SU-DHL-6 (cell line): ENCODE data around the gene ZP2.
"Not testable (repeated sequence)": the region's sequence is repeated elsewhere in the genome, so short reads cannot be mapped to it uniquely, and the experiment has no call there.

Source experiments
- H2AFZ ChIP-seq: fragments of 200-600 bp; sonication (generic); 2 replicates; pipeline ENCODE4 v1.6.1; 2014; ENCODE audit warnings: low read depth, mild to moderate bottlenecking, moderate library complexity, mixed read lengths, antibody characterized with exemption, low read length; ENCODE audit not compliant: severe bottlenecking
- H3F3A ChIP-seq: fragments of 200-600 bp; shearing (Covaris generic); 2 replicates; pipeline ENCODE4 v1.6.0; 2016; ENCODE audit warnings: antibody characterized with exemption, mild to moderate bottlenecking; ENCODE audit not compliant: insufficient read depth
- H3K27ac ChIP-seq: fragments of 200-600 bp; sonication (generic); 2 replicates; pipeline ENCODE4 v1.5.1; 2016; ENCODE audit warnings: low read depth, mild to moderate bottlenecking, low read length, moderate library complexity, mixed read lengths
- H3K27me3 ChIP-seq: fragments of 200-600 bp; sonication (generic), shearing (Covaris generic); 2 replicates; pipeline ENCODE4 v1.6.0; 2014; ENCODE audit warnings: mild to moderate bottlenecking, low read length
- H3K36me3 ChIP-seq: fragments of 200-600 bp; sonication (generic); 2 replicates; pipeline ENCODE4 v1.6.1; 2014; ENCODE audit warnings: mild to moderate bottlenecking, low read length, mixed read lengths
- H3K4me2 ChIP-seq: fragments of 300-600, 200-600 bp; shearing (Covaris generic), sonication (generic); 2 replicates; pipeline ENCODE4 v1.6.0; 2014; ENCODE audit warnings: low read length, low read depth, mild to moderate bottlenecking; ENCODE audit not compliant: poor library complexity, severe bottlenecking
- H3K4me3 ChIP-seq: fragments of 200-600 bp; sonication (generic); 2 replicates; pipeline ENCODE4 v1.5.1; 2014; ENCODE audit warnings: antibody characterized with exemption, low read length, mild to moderate bottlenecking, mixed read lengths; ENCODE audit not compliant: insufficient read depth, poor library complexity, severe bottlenecking
- H3K79me2 ChIP-seq: fragments of 200-600 bp; sonication (generic); 2 replicates; pipeline ENCODE4 v1.6.1; 2014; ENCODE audit warnings: mild to moderate bottlenecking, low read length, moderate library complexity; ENCODE audit not compliant: insufficient read depth
- H3K9ac ChIP-seq: fragments of 200-600 bp; sonication (generic); 2 replicates; pipeline ENCODE4 v1.7.0; 2014; ENCODE audit warnings: mild to moderate bottlenecking, low read length
- H3K9me2 ChIP-seq: fragments of 200-600 bp; sonication (generic); replicated peaks from 2 replicates; pipeline ENCODE4 v1.6.1; 2014; ENCODE audit warnings: low read length; ENCODE audit not compliant: insufficient read depth
- H3K9me3 ChIP-seq: fragments of 200-600 bp; sonication (generic); 2 replicates; pipeline ENCODE4 v1.6.1; 2014; ENCODE audit warnings: low read length, mixed read lengths; ENCODE audit not compliant: insufficient read depth
- H4K20me1 ChIP-seq: fragments of 200-600 bp; sonication (generic); 2 replicates; pipeline ENCODE4 v1.6.1; 2014; ENCODE audit warnings: low read depth, mild to moderate bottlenecking, antibody characterized with exemption, low read length, moderate library complexity, mixed read lengths
- CTCF ChIP-seq: fragments of 200-600 bp; sonication (generic); IDR thresholded peaks from one replicate; pipeline ENCODE4 v1.5.1; 2017; ENCODE audit warnings: antibody characterized with exemption, mild to moderate bottlenecking, low read length, moderate library complexity; ENCODE audit not compliant: insufficient read depth, poor library complexity, severe bottlenecking
- EZH2phosphoT487 ChIP-seq: fragments of 200-600 bp; sonication (generic), shearing (Covaris generic); conservative IDR thresholded peaks from 2 replicates; pipeline ENCODE4 v1.6.1; 2018; ENCODE audit warnings: mild to moderate bottlenecking, antibody characterized with exemption, low read length, moderate library complexity, mixed read lengths

ZP2 gene

GRCh38 chr16:21250072-21250923, 38.9 kb upstream of the ZP2 start:
- Histone ChIP-seq H3K9me3 (no peaks in the 10 kb centered on the region), H3K27me3 (no peaks in the 10 kb centered on the region), H3K4me2 (no peak overlapping the region), H3K4me3 (no peak overlapping the region), H3K9me2 (no peaks in the 10 kb centered on the region), H3K27ac (no peak overlapping the region), H2AFZ (no peak overlapping the region), H3K9ac (no peak overlapping the region), H3F3A (no peaks in the 10 kb centered on the region), H4K20me1 (no peaks in the 10 kb centered on the region), H3K36me3 (no peaks in the 10 kb centered on the region), H3K79me2 (no peaks in the 10 kb centered on the region)
- no peak for TF ChIP-seq EZH2phosphoT487
- no peak for TF ChIP-seq CTCF

- not testable (repeated sequence) for H3K9me3 ChIP-seq, H3K9me2 ChIP-seq, H2AFZ ChIP-seq, H3K4me2 ChIP-seq, H3K9ac ChIP-seq, H3K79me2 ChIP-seq, H3F3A ChIP-seq, H3K27ac ChIP-seq, H4K20me1 ChIP-seq, H3K36me3 ChIP-seq, H3K27me3 ChIP-seq, H3K4me3 ChIP-seq
Observed at GRCh38 chr16:21248179-21248578, 36.8 kb upstream of the ZP2 start.

GRCh38 chr16:21244518-21245215, 33.3 kb upstream of the ZP2 start:
- no peaks in the 10 kb centered on the region for H3K27me3 ChIP-seq
- no peak overlapping the region for H2AFZ ChIP-seq
- H3K4me3 ChIP-seq: no peak overlapping the region
- no peaks in the 10 kb centered on the region for H3K36me3 ChIP-seq
- no peak overlapping the region for H3K9ac ChIP-seq
- H3F3A ChIP-seq: no peaks in the 10 kb centered on the region
- H3K79me2 ChIP-seq: no peaks in the 10 kb centered on the region
- TF ChIP-seq EZH2phosphoT487 (no peak), CTCF (no peak)
- H3K9me3 ChIP-seq: no peaks in the 10 kb centered on the region
- H4K20me1 ChIP-seq: no peaks in the 10 kb centered on the region
- no peak overlapping the region for H3K27ac ChIP-seq
- no peaks in the 10 kb centered on the region for H3K9me2 ChIP-seq
- H3K4me2 ChIP-seq: no peak overlapping the region

- Histone ChIP-seq H3K27me3 (no peaks in the 10 kb centered on the region), H3K4me3 (no peak overlapping the region), H3K36me3 (no peaks in the 10 kb centered on the region), H4K20me1 (no peaks in the 10 kb centered on the region), H3K9me3 (no peaks in the 10 kb centered on the region), H3F3A (no peaks in the 10 kb centered on the region), H3K9ac (no peak overlapping the region), H2AFZ (no peak overlapping the region), H3K4me2 (no peak overlapping the region), H3K9me2 (no peaks in the 10 kb centered on the region), H3K79me2 (no peaks in the 10 kb centered on the region), H3K27ac (no peak overlapping the region)
- TF ChIP-seq CTCF (no peak), EZH2phosphoT487 (no peak)
Observed at GRCh38 chr16:21242756-21243155, 31.4 kb upstream of the ZP2 start.
